AG10803 (cell line): Measurements from ENCODE around the gene SV2C.

Source experiments
- DNase-seq: peaks from one replicate; pipeline ENCODE4 v3.0.0; 2010; ENCODE audit warnings: low read depth
- H3K4me3 ChIP-seq: 2 replicates; pipeline ENCODE4 v1.5.1; 2011; ENCODE audit warnings: mild to moderate bottlenecking, low read length, control low read depth
- CTCF ChIP-seq: conservative IDR thresholded peaks from 2 replicates; pipeline ENCODE4 v1.5.1; 2011; ENCODE audit warnings: mild to moderate bottlenecking, low read length, control low read depth, inconsistent platforms

The SV2C gene

DNA sequence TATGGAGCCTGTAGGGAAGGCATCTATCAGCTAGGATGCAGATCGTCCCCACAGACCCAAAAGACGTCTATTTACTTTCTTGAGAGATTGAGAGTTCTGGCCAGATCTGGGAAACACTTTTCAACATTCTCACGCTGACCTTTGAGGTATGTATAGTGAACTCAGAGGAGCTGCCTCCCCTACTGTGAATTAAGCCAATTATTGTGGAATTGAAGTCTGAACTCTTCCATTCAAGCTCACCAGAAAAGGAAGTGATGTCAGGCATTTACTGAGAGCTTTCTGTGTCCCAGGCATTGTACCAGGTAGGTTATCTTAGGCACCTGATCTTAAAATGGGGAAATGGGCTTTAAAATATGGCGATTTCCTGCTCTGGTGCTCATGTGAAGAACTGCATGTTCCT is 136.5 kb downstream of the SV2C start:
- H3K4me3 ChIP-seq: no peak overlapping the region
- no peak for TF ChIP-seq CTCF
- no peak for DNase-seq

DNA sequence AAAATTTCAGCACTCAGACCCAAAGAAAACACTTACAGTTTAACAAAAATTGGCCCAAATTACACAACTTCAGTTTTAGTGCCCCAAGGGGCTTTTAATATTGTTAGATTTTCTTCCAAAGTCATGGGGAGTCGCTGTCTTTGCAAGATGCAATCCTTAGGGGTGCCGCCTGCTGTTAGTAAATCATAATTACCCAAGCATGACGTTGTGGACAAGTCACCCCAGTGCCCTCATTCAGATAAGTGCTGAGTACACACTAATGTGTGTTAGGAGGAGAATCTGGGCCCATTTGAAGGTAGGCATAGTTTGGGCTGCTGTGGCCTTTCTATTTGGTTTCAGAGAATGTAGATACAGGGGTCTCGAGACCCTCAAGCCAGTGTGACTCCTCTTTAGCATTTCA is 138.1 kb downstream of the SV2C start:
- TF ChIP-seq CTCF: no peak
- H3K4me3 ChIP-seq: no peak overlapping the region
- no peak for DNase-seq

- no peak for TF ChIP-seq CTCF
- H3K4me3 ChIP-seq: no peak overlapping the region
- no peak for DNase-seq
Measured at GRCh38 chr5:76222318-76222717, 139.1 kb downstream of the SV2C start.

- no peak for TF ChIP-seq CTCF
- H3K4me3 ChIP-seq: no peak overlapping the region
- no peak for DNase-seq
Measured at GRCh38 chr5:76223696-76224095, 140.5 kb downstream of the SV2C start.

DNA sequence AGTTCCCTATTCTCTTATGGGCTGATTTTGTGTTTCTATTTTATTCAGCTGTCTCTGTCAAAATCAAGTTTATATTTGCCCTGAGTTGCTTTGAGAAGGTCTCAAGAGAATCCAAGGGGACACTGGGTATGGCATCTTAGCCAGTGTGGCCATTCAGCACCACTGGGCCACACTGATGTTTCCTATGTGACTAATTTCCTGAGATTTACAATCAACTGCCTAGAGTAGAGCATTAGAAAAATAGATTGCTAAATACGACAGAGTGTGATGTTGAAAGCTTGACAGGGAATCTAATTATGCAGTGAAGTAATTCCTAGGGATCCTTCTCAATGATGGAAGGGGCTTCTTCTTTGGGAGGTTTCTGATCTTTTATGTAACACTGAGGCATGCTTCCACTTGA is 141.7 kb downstream of the SV2C start:
- TF ChIP-seq CTCF: no peak
- H3K4me3 ChIP-seq: no peak overlapping the region
- no peak for DNase-seq

DNA sequence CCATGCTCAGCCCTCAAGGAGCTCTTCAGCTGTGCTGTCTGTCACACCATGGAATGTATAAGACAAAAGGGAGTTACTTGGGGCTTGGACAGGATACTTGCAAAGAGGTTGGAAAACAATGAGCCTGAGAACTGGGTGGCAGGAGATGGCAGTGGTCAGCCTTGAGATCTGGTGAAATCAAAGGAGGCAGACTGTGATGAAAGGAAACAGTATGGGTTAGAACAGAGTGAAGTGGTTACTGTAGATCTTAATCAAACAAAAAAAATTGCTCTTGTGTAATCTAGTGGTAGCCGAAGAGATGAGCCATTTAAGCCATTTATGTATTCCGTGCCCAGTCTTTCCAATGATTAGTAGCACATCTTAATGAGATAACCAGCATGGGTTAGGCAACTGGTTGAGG is 142.2 kb downstream of the SV2C start:
- no peak overlapping the region for H3K4me3 ChIP-seq
- TF ChIP-seq CTCF: no peak
- DNase-seq: no peak

DNA sequence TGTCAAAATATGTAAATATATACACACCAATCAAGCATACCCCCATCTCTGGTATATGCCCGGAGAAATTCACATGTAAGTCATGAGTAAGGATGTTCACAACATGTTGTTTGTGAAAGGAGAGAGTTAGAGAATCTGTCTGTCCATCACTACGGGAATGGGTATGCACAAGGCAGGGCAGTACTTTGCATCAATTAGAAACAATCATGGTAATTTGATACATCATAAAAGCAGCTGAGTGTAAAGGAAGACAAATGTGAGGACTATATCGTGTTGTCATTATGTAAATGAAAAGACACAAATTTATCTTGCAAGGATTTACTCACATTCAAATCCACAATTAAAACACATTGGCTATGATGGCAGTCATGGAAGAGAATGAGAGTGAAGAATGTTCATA is 146.7 kb downstream of the SV2C start:
- DNase-seq: no peak
- no peak for TF ChIP-seq CTCF
- H3K4me3 ChIP-seq: no peak overlapping the region
